GM12864 (cell line): ENCODE results near the gene CHCHD4.
A peak's percentile ranks its signal among the peaks of the same experiment; 100 is the strongest.

Experiments used
- DNase-seq: peaks from one replicate; pipeline ENCODE4 v3.0.0-alpha.2; 2011; ENCODE audit warnings: low read depth
- H3K4me3 ChIP-seq: 2 replicates; pipeline ENCODE4 v1.5.1; 2011; ENCODE audit warnings: mild to moderate bottlenecking, low read depth, low read length, control low read depth
- TF ChIP-seq, protein P1 (sequence below): IDR thresholded peaks from 2 replicates; pipeline ENCODE4 v1.5.1; 2011; ENCODE audit warnings: low read depth, mild to moderate bottlenecking, moderate library complexity, low read length, control low read depth, inconsistent platforms; ENCODE audit errors: missing control alignments

The CHCHD4 gene

DNA sequence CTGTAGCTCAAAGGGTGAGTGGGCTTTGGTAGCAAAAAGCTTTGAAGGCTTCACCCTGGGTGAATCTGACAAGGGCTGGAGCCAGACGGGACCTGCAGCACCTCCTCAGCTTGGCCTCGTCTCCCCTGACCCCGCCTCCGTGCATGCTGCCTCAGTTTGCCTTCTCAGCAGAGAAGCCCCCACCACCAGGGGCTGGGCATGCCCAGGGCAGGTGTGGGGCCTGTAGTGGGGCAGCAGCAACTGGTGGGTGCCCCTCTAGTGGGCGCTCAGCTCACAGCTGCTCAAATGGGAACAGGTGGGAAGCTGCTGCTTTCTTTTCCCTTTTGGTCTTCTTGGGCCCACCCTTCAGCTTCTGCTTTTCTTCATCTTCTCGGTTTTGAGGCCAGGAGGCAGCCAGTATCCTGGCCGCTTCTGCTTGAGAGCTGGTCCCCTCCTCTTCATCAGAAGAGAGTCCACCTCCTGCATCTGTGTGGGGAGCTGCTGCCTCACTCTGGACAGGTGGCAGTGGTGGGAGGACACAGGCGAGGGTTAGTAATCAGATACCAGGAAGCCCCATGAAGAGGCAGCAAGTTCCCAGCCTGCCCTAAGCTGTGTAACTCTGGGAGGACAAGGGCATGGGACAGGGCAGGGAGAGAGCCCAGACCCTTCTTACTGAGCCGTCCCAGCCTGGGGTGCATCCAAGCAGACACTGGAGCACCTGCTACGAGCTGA is 21.2 kb upstream of the CHCHD4 start:
- no peak overlapping the region for H3K4me3 ChIP-seq
- no peak for DNase-seq
- TF ChIP-seq, protein P1, sequence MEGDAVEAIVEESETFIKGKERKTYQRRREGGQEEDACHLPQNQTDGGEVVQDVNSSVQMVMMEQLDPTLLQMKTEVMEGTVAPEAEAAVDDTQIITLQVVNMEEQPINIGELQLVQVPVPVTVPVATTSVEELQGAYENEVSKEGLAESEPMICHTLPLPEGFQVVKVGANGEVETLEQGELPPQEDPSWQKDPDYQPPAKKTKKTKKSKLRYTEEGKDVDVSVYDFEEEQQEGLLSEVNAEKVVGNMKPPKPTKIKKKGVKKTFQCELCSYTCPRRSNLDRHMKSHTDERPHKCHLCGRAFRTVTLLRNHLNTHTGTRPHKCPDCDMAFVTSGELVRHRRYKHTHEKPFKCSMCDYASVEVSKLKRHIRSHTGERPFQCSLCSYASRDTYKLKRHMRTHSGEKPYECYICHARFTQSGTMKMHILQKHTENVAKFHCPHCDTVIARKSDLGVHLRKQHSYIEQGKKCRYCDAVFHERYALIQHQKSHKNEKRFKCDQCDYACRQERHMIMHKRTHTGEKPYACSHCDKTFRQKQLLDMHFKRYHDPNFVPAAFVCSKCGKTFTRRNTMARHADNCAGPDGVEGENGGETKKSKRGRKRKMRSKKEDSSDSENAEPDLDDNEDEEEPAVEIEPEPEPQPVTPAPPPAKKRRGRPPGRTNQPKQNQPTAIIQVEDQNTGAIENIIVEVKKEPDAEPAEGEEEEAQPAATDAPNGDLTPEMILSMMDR, result no peak

DNA sequence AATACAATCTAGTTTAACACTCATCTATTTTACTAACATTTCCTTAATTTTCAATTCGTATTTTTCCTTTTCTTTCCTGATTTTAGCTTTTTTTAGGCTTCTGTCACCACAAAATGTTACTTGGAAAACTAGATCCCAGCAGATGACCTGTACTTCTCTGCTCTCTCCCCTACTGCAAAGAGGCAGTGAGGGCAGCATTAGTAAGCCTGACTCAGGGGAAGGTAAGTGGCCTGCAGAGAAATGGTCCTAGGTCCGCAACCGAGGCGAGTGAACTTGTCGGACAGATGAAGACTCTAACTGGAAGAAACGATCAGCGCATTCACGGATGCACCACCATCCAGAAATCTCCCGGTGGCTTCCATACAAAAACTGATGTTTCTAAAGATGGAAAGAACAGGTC is 20.6 kb upstream of the CHCHD4 start:
- TF ChIP-seq, protein P1, result no peak
- H3K4me3 ChIP-seq, result no peak overlapping the region
- DNase-seq, result no peak

DNA sequence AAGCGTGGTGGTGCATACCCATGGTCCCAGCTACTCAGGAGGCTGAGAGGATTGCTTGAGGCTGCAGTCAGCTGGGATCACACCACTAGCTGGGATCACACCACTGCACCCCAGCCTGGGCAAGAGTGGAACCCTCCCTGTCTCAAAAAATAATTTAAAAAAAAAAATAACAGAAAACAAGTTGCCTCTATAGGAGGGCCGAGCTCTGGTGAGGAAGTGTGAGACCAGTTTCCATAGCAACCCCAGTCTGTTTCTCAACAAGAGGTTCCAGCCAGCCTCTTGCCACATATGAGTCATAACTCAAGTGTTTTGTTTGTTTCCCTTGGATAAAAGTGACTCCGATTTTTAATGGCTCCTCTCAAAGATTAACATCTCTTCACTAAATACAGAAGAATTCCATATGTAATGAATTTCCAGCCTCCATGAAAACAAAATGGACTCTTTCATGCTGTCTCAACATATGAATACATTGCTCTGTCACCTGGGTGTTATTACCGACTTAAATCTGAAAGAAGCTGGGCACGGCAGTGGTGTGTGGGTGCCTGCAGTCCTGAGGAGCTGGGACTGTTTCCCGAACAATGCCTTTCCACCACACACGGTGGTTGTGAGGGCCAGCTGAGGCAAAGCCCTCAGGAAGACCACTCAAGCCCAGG is 19.9 kb upstream of the CHCHD4 start:
- peak; percentile 66 for DNase-seq
- TF ChIP-seq, protein P1, result no peak
- H3K4me3 ChIP-seq, result no peak overlapping the region

DNA sequence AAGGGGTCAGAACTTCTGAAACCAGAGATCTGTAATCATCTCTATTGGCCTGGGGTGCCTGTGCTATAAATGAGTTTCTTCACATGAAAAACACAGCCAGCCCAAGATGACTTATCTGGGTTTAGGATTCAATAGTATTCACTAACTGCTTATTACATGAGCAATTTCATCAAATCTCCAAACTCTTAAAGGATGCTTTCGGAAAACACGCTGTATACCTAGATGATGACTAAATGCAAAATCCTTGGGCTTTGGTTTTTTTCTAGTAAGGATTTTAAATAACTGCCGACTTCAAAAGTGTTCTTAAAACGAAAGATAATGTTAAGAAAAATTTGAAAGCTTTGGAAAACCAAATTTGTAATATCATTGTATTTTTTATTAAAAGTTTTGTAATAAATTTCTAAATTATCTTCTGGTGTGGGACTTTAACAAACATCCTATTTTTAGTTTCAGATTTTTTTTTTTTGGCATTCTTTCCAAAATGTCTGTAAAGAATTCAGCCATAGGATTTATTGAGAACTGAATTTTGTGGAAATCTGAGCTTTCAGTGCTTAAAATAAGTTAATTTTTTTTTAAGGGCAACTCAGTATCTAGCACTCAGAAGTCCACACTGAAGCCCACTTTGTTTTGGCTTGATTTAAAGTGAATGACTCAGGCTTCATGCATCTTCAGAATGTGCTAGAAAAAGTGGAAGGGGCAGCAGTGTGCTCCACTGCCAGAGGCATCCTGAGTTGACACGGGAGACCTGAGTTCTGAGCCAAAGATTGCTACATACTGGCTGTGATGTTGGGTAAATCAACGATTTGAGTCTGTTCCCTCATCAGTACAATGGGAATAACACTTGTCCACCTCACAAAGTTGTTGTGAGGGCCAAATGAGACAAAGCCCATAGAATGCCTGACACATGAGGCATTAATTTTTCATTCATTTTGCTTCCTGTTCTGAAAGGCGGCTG is 18.9 kb upstream of the CHCHD4 start:
- TF ChIP-seq, protein P1, result no peak
- no peak overlapping the region for H3K4me3 ChIP-seq
- DNase-seq, result no peak

DNA sequence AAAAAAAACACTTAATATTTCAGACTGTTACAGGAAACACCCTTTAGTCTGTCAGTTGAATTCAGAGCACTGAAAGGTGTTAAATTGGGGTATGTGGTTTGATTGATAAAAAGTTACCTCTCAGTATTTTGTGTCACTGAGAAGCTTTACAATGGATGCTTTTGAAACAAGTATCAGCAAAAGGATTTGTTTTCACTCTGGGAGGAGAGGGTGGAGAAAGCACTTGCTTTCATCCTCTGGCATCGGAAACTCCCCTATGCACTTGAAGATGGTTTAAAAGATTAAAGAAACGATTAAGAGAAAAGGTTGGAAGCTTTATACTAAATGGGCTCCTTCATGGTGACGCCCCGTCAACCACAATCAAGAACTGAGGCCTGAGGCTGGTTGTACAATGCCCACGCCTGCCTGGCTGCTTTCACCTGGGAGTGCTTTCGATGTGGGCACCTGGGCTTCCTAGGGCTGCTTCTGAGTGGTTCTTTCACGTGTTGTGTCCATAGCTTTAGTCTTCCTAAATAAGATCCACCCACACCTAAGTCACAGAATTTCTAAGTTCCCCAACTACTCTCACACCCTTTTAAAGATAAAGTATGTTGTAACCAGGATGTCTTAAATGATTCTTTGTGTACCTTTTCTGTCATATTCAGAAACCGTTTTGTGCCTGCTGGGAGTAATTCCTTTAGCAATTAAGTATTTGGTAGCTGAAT is 18.0 kb upstream of the CHCHD4 start:
- no peak for DNase-seq
- TF ChIP-seq, protein P1, result no peak
- H3K4me3 ChIP-seq, result no peak overlapping the region

DNA sequence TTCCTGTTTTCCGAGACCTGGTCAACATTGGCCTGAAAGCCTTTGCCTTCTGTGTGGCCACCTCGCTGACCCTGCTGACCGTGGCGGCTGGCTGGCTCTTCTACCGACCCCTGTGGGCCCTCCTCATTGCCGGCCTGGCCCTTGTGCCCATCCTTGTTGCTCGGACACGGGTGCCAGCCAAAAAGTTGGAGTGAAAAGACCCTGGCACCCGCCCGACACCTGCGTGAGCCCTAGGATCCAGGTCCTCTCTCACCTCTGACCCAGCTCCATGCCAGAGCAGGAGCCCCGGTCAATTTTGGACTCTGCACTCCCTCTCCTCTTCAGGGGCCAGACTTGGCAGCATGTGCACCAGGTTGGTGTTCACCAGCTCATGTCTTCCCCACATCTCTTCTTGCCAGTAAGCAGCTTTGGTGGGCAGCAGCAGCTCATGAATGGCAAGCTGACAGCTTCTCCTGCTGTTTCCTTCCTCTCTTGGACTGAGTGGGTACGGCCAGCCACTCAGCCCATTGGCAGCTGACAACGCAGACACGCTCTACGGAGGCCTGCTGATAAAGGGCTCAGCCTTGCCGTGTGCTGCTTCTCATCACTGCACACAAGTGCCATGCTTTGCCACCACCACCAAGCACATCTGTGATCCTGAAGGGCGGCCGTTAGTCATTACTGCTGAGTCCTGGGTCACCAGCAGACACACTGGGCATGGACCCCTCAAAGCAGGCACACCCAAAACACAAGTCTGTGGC is 17.1 kb upstream of the CHCHD4 start:
- no peak for DNase-seq
- TF ChIP-seq, protein P1, result no peak
- H3K4me3 ChIP-seq, result no peak overlapping the region
